ENCODE data around the gene NAA25. TPM values are rescaled to one million over a fixed set of nuclear protein-coding genes. Genes with fewer than 3 reads are reported as not detected.

The NAA25 gene
- total and polyA plus RNA-seq, 2 of the 4 experiments (the other 2 are of a cell fraction): 10.3 to 25.5 TPM

- H3K9me1 ChIP-seq (ENCODE audit: insufficient read depth, low read length): peaks cover 8% of the 10 kb centered on the region
- no peak overlapping the region for H2BK20ac ChIP-seq (ENCODE audit: low read depth, low read length)
- H3K18ac ChIP-seq (ENCODE audit: low read depth, low read length): no peak overlapping the region
- no peak overlapping the region for H4K91ac ChIP-seq (ENCODE audit: insufficient read depth, low read depth, low read length)
- no peak overlapping the region for H3K56ac ChIP-seq (ENCODE audit: extremely low read depth, insufficient read depth, low read length)
- no peak overlapping the region for H2AFZ ChIP-seq (replicated peaks; ENCODE audit: low read length, poor library complexity)
- no peak overlapping the region for H2AK5ac ChIP-seq (ENCODE audit: low read depth, low read length)
- dilution Hi-C loops (cut with HindIII; ENCODE audit: low sequenced_read_pairs, unreplicated experiment): no loop called here
- POLR2A ChIA-PET (ENCODE audit: unreplicated experiment): interaction anchor here (0.5 kb wide), 1 partner anchor 17 kb away, joined by 5 read pairs; no protein-coding TSS in a partner anchor
- H3K9ac ChIP-seq (ENCODE audit: low read depth, low read length): no peak overlapping the region
- H3K27me3 ChIP-seq (ENCODE audit: control insufficient read depth, insufficient read depth, low read length): no peaks in the 10 kb centered on the region
- no peak for DNase-seq
- no peak overlapping the region for H3K14ac ChIP-seq (replicated peaks; ENCODE audit: low read depth, low read length)
- no peak overlapping the region; the same call in 2 of the 3 replicates for H2BK15ac ChIP-seq (ENCODE audit: low read depth, low read length)
- peaks cover 0 to 6% of the 10 kb centered on the region in 2 experiments; a peak in 2 of 4 replicates for H3K79me1 ChIP-seq (ENCODE audit: low read depth in 1 of 2, low read length in 2 of 2)
- no peak for TF ChIP-seq RCOR1 (IDR thresholded peaks at IDR 0.05; ENCODE audit: insufficient replicate concordance, low read length)
- no peak for TF ChIP-seq MAFK (IDR thresholded peaks at IDR 0.05; ENCODE audit: low read depth, low read length)
- TF ChIP-seq CEBPB (IDR thresholded peaks at IDR 0.05; ENCODE audit: low read depth, low read length): no peak; the same call in 1 of the 2 replicates
- TF ChIP-seq SMC3 (IDR thresholded peaks at IDR 0.05; ENCODE audit: low read depth, low read length): no peak
- no peak for TF ChIP-seq CTCF (conservative IDR thresholded peaks at IDR 0.05; ENCODE audit: low read depth, low read length)
- no peak for TF ChIP-seq FOS (IDR thresholded peaks at IDR 0.05; ENCODE audit: low read depth, low read length)
- no peak for TF ChIP-seq CHD1 (IDR thresholded peaks at IDR 0.05; ENCODE audit: low read depth, low read length)
- no peak for TF ChIP-seq RAD21 (IDR thresholded peaks at IDR 0.05; ENCODE audit: low read length)
- no peak for TF ChIP-seq MAZ (IDR thresholded peaks at IDR 0.05; ENCODE audit: borderline replicate concordance, low read depth, low read length)
- TF ChIP-seq POLR2A (IDR thresholded peaks at IDR 0.05; ENCODE audit: low read depth, low read length): no peak
- TF ChIP-seq USF2 (IDR thresholded peaks at IDR 0.05; ENCODE audit: low read depth, low read length): no peak
- TF ChIP-seq ELK1 (IDR thresholded peaks at IDR 0.05; ENCODE audit: borderline replicate concordance, low read depth, low read length): no peak
- no peak for TF ChIP-seq NFE2L2 (IDR thresholded peaks at IDR 0.05; ENCODE audit: low read depth, low read length)
- no peak for TF ChIP-seq MXI1 (IDR thresholded peaks at IDR 0.05; ENCODE audit: borderline replicate concordance, low read depth, low read length)
- no peak for TF ChIP-seq RFX5 (IDR thresholded peaks at IDR 0.05; ENCODE audit: low read depth, low read length)
- no peak for TF ChIP-seq BHLHE40 (IDR thresholded peaks at IDR 0.05; ENCODE audit: low read depth, low read length)
- H3K4me2 ChIP-seq (ENCODE audit: low read depth, low read length): no peak overlapping the region
- H3K36me3 ChIP-seq (ENCODE audit: control insufficient read depth, insufficient read depth, low read length): no peaks in the 10 kb centered on the region
- no peak overlapping the region for H3K23ac ChIP-seq (ENCODE audit: low read depth, low read length)
- H3K4ac ChIP-seq (ENCODE audit: low read depth, low read length): no peak overlapping the region
- no peak overlapping the region for H2BK5ac ChIP-seq (ENCODE audit: low read depth, low read length, poor library complexity, severe bottlenecking)
- peaks cover 12% of the 10 kb centered on the region for H3K4me1 ChIP-seq (ENCODE audit: control insufficient read depth, insufficient read depth, low read length)
- H4K5ac ChIP-seq (ENCODE audit: low read depth, low read length): no peak overlapping the region
- H2AK9ac ChIP-seq (replicated peaks; ENCODE audit: low read depth, low read length, poor library complexity): no peak overlapping the region
- no peak overlapping the region for H3K27ac ChIP-seq (ENCODE audit: insufficient read depth, low read length)
- intact Hi-C loops (cut with micrococcal nuclease): no loop called here
- CTCF ChIA-PET: interaction anchor here (0.6 kb wide), 1 partner anchor 136 kb away, joined by 5 read pairs; no protein-coding TSS in a partner anchor
- peak overlapping the region; percentile 69; the same call in 1 of the 2 replicates for H2BK120ac ChIP-seq (ENCODE audit: low read depth, low read length)
- no peak overlapping the region for H3K4me3 ChIP-seq (ENCODE audit: insufficient read depth, low read depth, low read length)
- H4K8ac ChIP-seq (ENCODE audit: low read depth in 2 of 2, low read length in 2 of 2): no peak overlapping the region
- no CpG with 5 or more reads among the region's 5 CpGs for WGBS, 2 experiments (ENCODE audit: extremely low coverage in 2 of 2, insufficient read length in 1 of 2)
- no peaks in the 10 kb centered on the region for H3K9me3 ChIP-seq (ENCODE audit: control insufficient read depth, insufficient read depth, low read length)
- no TSS peak for BruUV-seq (replicated peaks)
- ATAC-seq (ENCODE audit: low read depth): no peak
- peaks cover 3% of the 10 kb centered on the region; the same call in 1 of the 2 replicates for H4K20me1 ChIP-seq (ENCODE audit: insufficient read depth, low read length)
- in situ Hi-C loops (cut with MboI; ENCODE audit: low sequenced_read_pairs): no loop called here
Measured at GRCh38 chr12:112111931-112112330, 3.3 kb upstream of the NAA25 start.

All from IMR-90 (cell line).